ENCODE measurements around the gene WNK1. TPM values are rescaled to one million over a fixed set of nuclear protein-coding genes. Genes with fewer than 3 reads are reported as not detected.

The WNK1 gene
- total and polyA plus RNA-seq, 12 donors, result 43.5 to 408 (median 304) TPM

- ATAC-seq, result peak in 1 of 8 donors; percentile 53
- 93 to 94% methylated on average over 1 of the region's 1 CpG for WGBS, 2 donors
- H3K4me3 ChIP-seq, result no peak overlapping the region
Measured at GRCh38 chr12:851343-851742, 99.0 kb downstream of the WNK1 start.

DNA sequence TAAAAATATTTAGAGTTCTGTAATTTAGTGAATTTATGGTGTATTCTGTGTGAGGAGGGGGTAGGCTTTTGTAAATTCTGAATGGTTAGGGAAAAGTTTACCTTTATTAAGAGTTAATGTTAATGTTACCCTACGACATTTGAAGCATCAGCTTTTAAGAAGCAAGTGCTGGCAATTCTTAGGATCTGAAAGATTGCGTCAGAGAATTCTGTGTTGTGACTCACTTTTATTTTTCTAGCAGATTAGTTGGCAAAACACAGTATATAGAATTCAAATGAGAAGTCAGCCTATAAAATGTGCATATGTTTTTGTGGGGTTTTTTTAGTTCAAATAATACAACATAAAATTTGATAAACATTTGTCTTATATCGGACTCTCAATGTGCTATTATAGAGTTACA, 99.5 kb downstream of the WNK1 start:
- intact Hi-C loops (cut with DNase I), result no loop called here
- TF ChIP-seq CTCF (IDR thresholded peaks at IDR 0.05), result no peak
- WGBS, 2 donors, result 60 to 63% methylated on average over 3 of the region's 3 CpGs
- Histone ChIP-seq H3K4me3 (no peak overlapping the region), H3K36me3 (peaks cover 0 to 12% (median 0%) of the 10 kb centered on the region in 9 donors), H3K4me1 (peaks cover 0 to 58% (median 33%) of the 10 kb centered on the region in 9 donors), H3K27ac (peak overlapping the region in 2 of 10 donors; percentile 7 to 24), H3K27me3 (no peaks in the 10 kb centered on the region), H3K9me3 (no peaks in the 10 kb centered on the region)
- no peak for DNase-seq
- no peak for ATAC-seq

More at GRCh38 chr12:851343-851742, 99.0 kb downstream of the WNK1 start:
- H3K36me3 ChIP-seq, result peaks cover 0 to 10% (median 0%) of the 10 kb centered on the region in 9 donors
- DNase-seq, result no peak
- H3K27ac ChIP-seq, result peak overlapping the region in 1 of 10 donors; percentile 24
- H3K4me1 ChIP-seq, result peaks cover 0 to 58% (median 35%) of the 10 kb centered on the region in 9 donors
- H3K9me3 ChIP-seq, result no peaks in the 10 kb centered on the region
- TF ChIP-seq CTCF (IDR thresholded peaks at IDR 0.05), result no peak
- intact Hi-C loops (cut with DNase I), result no loop called here
- H3K27me3 ChIP-seq, result no peaks in the 10 kb centered on the region

GRCh38 chr12:852864-853263, 100.5 kb downstream of the WNK1 start:
- H3K4me3 ChIP-seq, result no peak overlapping the region
- peaks cover 0 to 55% (median 29%) of the 10 kb centered on the region in 9 donors for H3K4me1 ChIP-seq
- intact Hi-C loops (cut with DNase I), result no loop called here
- ATAC-seq (no peak), DNase-seq (no peak)
- H3K9me3 ChIP-seq, result no peaks in the 10 kb centered on the region
- no peaks in the 10 kb centered on the region for H3K27me3 ChIP-seq
- no peak for TF ChIP-seq CTCF (IDR thresholded peaks at IDR 0.05)
- peaks cover 0 to 22% (median 5%) of the 10 kb centered on the region in 9 donors for H3K36me3 ChIP-seq
- no peak overlapping the region for H3K27ac ChIP-seq

DNA sequence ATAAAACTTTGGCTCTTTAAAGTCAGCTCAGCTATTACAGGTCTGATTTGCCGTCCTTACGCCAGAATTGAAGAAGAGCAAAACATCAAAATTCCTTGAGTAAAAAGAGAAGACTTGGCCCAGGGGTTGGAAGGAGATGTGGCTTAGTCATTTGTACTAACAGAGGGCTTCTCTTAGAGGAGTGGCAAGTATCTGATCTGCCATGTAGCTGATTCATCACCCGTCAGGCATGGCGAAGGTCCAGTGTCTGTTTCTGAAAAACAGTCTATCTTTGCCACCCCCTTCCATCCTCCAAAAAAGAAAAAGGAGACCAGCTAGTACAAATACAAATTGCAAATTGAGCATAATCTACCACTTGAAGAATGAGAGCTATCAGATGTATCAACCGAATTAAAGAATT, 105.2 kb downstream of the WNK1 start:
- no peak for DNase-seq
- H3K4me1 ChIP-seq, result peaks cover 0 to 23% (median 7%) of the 10 kb centered on the region in 9 donors
- TF ChIP-seq CTCF (IDR thresholded peaks at IDR 0.05), result no peak
- WGBS, 2 donors, result 80 to 81% methylated on average over 5 of the region's 5 CpGs
- peak in 2 of 8 donors; percentile 49 to 52 for ATAC-seq
- H3K4me3 ChIP-seq, result no peak overlapping the region
- peak overlapping the region in 1 of 10 donors; percentile 2 for H3K27ac ChIP-seq
- no peaks in the 10 kb centered on the region for H3K27me3 ChIP-seq
- intact Hi-C loops (cut with DNase I), result no loop called here
- H3K9me3 ChIP-seq, result no peaks in the 10 kb centered on the region
- peaks cover 0 to 69% (median 31%) of the 10 kb centered on the region in 9 donors for H3K36me3 ChIP-seq
